H9 (cell line): Measurements from ENCODE around the gene SESN2. TPM values are rescaled to one million over a fixed set of nuclear protein-coding genes. Genes with fewer than 3 reads are reported as not detected.
A peak's percentile ranks its signal among the peaks of the same experiment; 100 is the strongest.

Source experiments
- DNase-seq: peaks from one replicate; pipeline ENCODE4 v3.0.0-alpha.2; 2017
- H2AFZ ChIP-seq: one replicate; pipeline ENCODE4 v1.6.1; 2013; ENCODE audit warnings: mild to moderate bottlenecking, low read length, control low read depth, moderate library complexity
- H2AK5ac ChIP-seq: 2 replicates; pipeline ENCODE4 v1.6.1; 2013; ENCODE audit warnings: low read length, control low read depth, mixed read lengths; ENCODE audit not compliant: insufficient read length
- H2BK120ac ChIP-seq: one replicate; pipeline ENCODE4 v1.6.1; 2013; ENCODE audit warnings: low read depth, mild to moderate bottlenecking, low read length, control low read depth, inconsistent platforms; ENCODE audit not compliant: poor library complexity, severe bottlenecking
- H2BK12ac ChIP-seq: 2 replicates; pipeline ENCODE4 v1.6.1; 2013; ENCODE audit warnings: low read length, control low read depth, mixed read lengths, low read depth; ENCODE audit not compliant: insufficient read length
- H2BK15ac ChIP-seq: 2 replicates; pipeline ENCODE4 v1.6.1; 2013; ENCODE audit warnings: low read depth, low read length, control low read depth
- H2BK20ac ChIP-seq: one replicate; pipeline ENCODE4 v1.6.1; 2013; ENCODE audit warnings: low read depth, mild to moderate bottlenecking, low read length, control low read depth, inconsistent platforms; ENCODE audit not compliant: poor library complexity, severe bottlenecking
- H2BK5ac ChIP-seq: 2 replicates; pipeline ENCODE4 v1.6.1; 2013; ENCODE audit warnings: low read length, control low read depth, mixed read lengths; ENCODE audit not compliant: insufficient read length
- H3K14ac ChIP-seq: 2 replicates; pipeline ENCODE4 v1.6.1; 2013; ENCODE audit warnings: low read length, control low read depth; ENCODE audit not compliant: insufficient read depth
- H3K18ac ChIP-seq: 2 replicates; pipeline ENCODE4 v1.6.1; 2013; ENCODE audit warnings: low read depth, mild to moderate bottlenecking, mixed read lengths, low read length, control low read depth; ENCODE audit not compliant: insufficient read length
- H3K23ac ChIP-seq: 2 replicates; pipeline ENCODE4 v1.6.1; 2013; ENCODE audit warnings: low read length, control low read depth, mixed read lengths, low read depth; ENCODE audit not compliant: insufficient read length
- H3K23me2 ChIP-seq: 2 replicates; pipeline ENCODE4 v1.6.1; 2013; ENCODE audit warnings: low read depth, mild to moderate bottlenecking, mixed read lengths, low read length, control low read depth; ENCODE audit not compliant: insufficient read length, poor library complexity, severe bottlenecking
- H3K27ac ChIP-seq: 2 replicates; pipeline ENCODE4 v1.5.1; 2013; ENCODE audit warnings: low read length, control low read depth, mixed read lengths, low read depth; ENCODE audit not compliant: insufficient read length
- H3K27me3 ChIP-seq: 2 replicates; pipeline ENCODE4 v1.6.1; 2013; ENCODE audit warnings: low read length, control low read depth, inconsistent platforms; ENCODE audit not compliant: insufficient read depth
- H3K4ac ChIP-seq: 2 replicates; pipeline ENCODE4 v1.6.1; 2013; ENCODE audit warnings: low read depth, mild to moderate bottlenecking, control low read depth, inconsistent platforms, low read length, moderate library complexity
- H3K4me1 ChIP-seq: 2 replicates; pipeline ENCODE4 v1.6.1; 2013; ENCODE audit warnings: low read length, control low read depth, inconsistent platforms; ENCODE audit not compliant: insufficient read depth
- H3K4me2 ChIP-seq: 2 replicates; pipeline ENCODE4 v1.6.1; 2013; ENCODE audit warnings: low read length, control low read depth, mixed read lengths; ENCODE audit not compliant: insufficient read length, insufficient read depth
- H3K56ac ChIP-seq: 2 replicates; pipeline ENCODE4 v1.6.1; 2013; ENCODE audit warnings: low read depth, mild to moderate bottlenecking, mixed read lengths, low read length, control low read depth; ENCODE audit not compliant: insufficient read length
- H3K79me1 ChIP-seq: 2 replicates; pipeline ENCODE4 v1.6.1; 2013; ENCODE audit warnings: low read depth, mild to moderate bottlenecking, moderate library complexity, low read length, control low read depth, inconsistent platforms; ENCODE audit not compliant: insufficient read depth, poor library complexity, severe bottlenecking
- H3K79me2 ChIP-seq: 2 replicates; pipeline ENCODE4 v1.6.1; 2013; ENCODE audit warnings: low read length, control low read depth, inconsistent platforms; ENCODE audit not compliant: insufficient read depth
- H3K9ac ChIP-seq: 2 replicates; pipeline ENCODE4 v1.6.1; 2013; ENCODE audit warnings: low read length, control low read depth, mixed read lengths; ENCODE audit not compliant: insufficient read length; ENCODE audit errors: extremely low read depth
- H3K9me3 ChIP-seq: one replicate; pipeline ENCODE4 v1.6.1; 2013; ENCODE audit warnings: low read depth, low read length, inconsistent platforms; ENCODE audit not compliant: control insufficient read depth
- H3T11ph ChIP-seq: one replicate; pipeline ENCODE4 v1.6.1; 2013; ENCODE audit warnings: mild to moderate bottlenecking, low read length, control low read depth, inconsistent platforms
- H4K20me1 ChIP-seq: one replicate; pipeline ENCODE4 v1.6.1; 2013; ENCODE audit not compliant: control insufficient read depth, insufficient read length, insufficient read depth
- H4K5ac ChIP-seq: 2 replicates; pipeline ENCODE4 v1.6.1; 2013; ENCODE audit warnings: low read depth, mild to moderate bottlenecking, mixed read lengths, low read length, control low read depth; ENCODE audit not compliant: insufficient read length
- H4K8ac ChIP-seq: replicated peaks from 2 replicates; pipeline ENCODE4 v1.6.1; 2013; ENCODE audit warnings: low read length, control low read depth, mixed read lengths, low read depth; ENCODE audit not compliant: insufficient read length
- H4K91ac ChIP-seq: 2 replicates; pipeline ENCODE4 v1.6.1; 2013; ENCODE audit warnings: low read depth, mild to moderate bottlenecking, moderate library complexity, mixed read lengths, low read length, control low read depth; ENCODE audit not compliant: insufficient read length
- H3K27ac Mint-ChIP-seq, 3 experiments: 2 replicates in 2 of 3; 3 replicates in 1 of 3; pipeline ENCODE4 v1.8.0; 2020 to 2021; ENCODE audit warnings: mixed read lengths in 3 of 3, mild to moderate bottlenecking in 1 of 3, moderate library complexity in 1 of 3
- H3K27me3 Mint-ChIP-seq: 2 replicates; pipeline ENCODE4 v1.8.0; 2021; ENCODE audit warnings: low read depth, mild to moderate bottlenecking, moderate library complexity, mixed read lengths
- H3K36me3 Mint-ChIP-seq, 3 experiments: 2 replicates in 2 of 3; 3 replicates in 1 of 3; pipeline ENCODE4 v1.8.0; 2020 to 2021; ENCODE audit warnings: low read depth in 3 of 3, mixed read lengths in 3 of 3; ENCODE audit not compliant: insufficient read depth in 1 of 3
- H3K4me1 Mint-ChIP-seq, 2 experiments: 2 replicates each; pipeline ENCODE4 v1.8.0; 2020; ENCODE audit warnings: mixed read lengths in 2 of 2
- H3K4me3 Mint-ChIP-seq, 2 experiments: 2 replicates in 1 of 2; 3 replicates in 1 of 2; pipeline ENCODE4 v1.8.0; 2020 to 2021; ENCODE audit warnings: mild to moderate bottlenecking in 2 of 2, mixed read lengths in 2 of 2, moderate library complexity in 1 of 2
- H3K9me3 Mint-ChIP-seq, 2 experiments: 2 replicates in 1 of 2; 3 replicates in 1 of 2; pipeline ENCODE4 v1.8.0; 2020; ENCODE audit warnings: mild to moderate bottlenecking in 2 of 2, mixed read lengths in 2 of 2, moderate library complexity in 1 of 2
- WGBS: extraction: QIAGEN DNeasy Blood & Tissue Kit; methylation state at CpG from one replicate; pipeline ENCODE4 v1.1.7; 2013; ENCODE audit warnings: missing lambda C conversion rate, low lambda C conversion rate, mixed read lengths; ENCODE audit not compliant: insufficient read length; ENCODE audit errors: extremely low coverage; 5-methylcytosine and 5-hydroxymethylcytosine counted together
- total RNA-seq: library from RNA; stranded (reverse); gene quantifications from 2 replicates; pipeline ENCODE4 v1.2.1, GENCODE V29; 2021
- TF ChIP-seq, protein P1 (sequence below): fragments of 200-600 bp; sonication (generic); conservative IDR thresholded peaks from 3 replicates; pipeline ENCODE4 v1.8.0; 2021; ENCODE audit warnings: antibody characterized with exemption, mild to moderate bottlenecking

SESN2 gene
- total RNA-seq, 1 experiment from 2014 or later = 24.6 TPM

DNA sequence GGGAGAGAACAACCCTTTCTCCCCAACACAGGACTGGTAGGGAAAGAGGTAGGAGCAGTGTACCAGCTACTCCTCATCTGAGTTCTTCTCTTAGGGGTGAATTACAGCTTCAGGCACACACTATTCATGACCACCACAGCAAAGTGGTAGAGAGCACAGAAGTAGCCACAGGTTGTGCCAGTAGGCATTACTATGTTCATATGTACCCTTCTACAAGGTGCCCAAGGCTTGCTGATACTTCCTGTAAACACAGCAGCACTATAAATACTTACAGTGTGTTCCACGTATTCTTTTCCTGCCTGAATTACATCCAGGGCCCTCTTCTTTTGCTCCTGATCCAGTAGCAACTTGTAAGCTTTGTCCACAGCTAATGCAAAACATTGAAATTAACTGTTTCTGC is 49.6 kb upstream of the SESN2 start:
- WGBS = no CpG with 5 or more reads among the region's 1 CpG

More for the DNA sequence above, 49.6 kb upstream of the SESN2 start:
- Histone ChIP-seq H3K14ac (no peak overlapping the region), H3K18ac (no peak overlapping the region), H2AFZ (no peak overlapping the region), H4K5ac (no peak overlapping the region), H3K79me1 (peaks cover 5% of the 10 kb centered on the region), H3K27ac (no peak overlapping the region), H3K23ac (no peak overlapping the region), H2BK12ac (no peak overlapping the region), H2AK5ac (no peak overlapping the region), H3K4me1 (no peaks in the 10 kb centered on the region), H2BK15ac (no peak overlapping the region), H3K79me2 (no peaks in the 10 kb centered on the region), H3K27me3 (no peaks in the 10 kb centered on the region), H2BK5ac (no peak overlapping the region), H3T11ph (no peak overlapping the region), H3K23me2 (no peaks in the 10 kb centered on the region), H4K8ac (no peak overlapping the region), H3K9ac (no peak overlapping the region), H4K20me1 (no peaks in the 10 kb centered on the region), H4K91ac (no peak overlapping the region), H2BK20ac (no peak overlapping the region), H3K4ac (no peak overlapping the region), H3K9me3 (no peaks in the 10 kb centered on the region), H2BK120ac (no peak overlapping the region), H3K4me2 (no peak overlapping the region), H3K56ac (no peak overlapping the region)
- Mint-ChIP-seq H3K4me1 (peaks cover 4 to 6% of the 10 kb centered on the region in 2 experiments), H3K9me3 (no peaks in the 10 kb centered on the region), H3K27ac (peak overlapping the region in 2 of 3 experiments; percentile 37 to 71; a peak in 2 of 7 replicates), H3K27me3 (no peaks in the 10 kb centered on the region), H3K4me3 (no peak overlapping the region), H3K36me3 (peaks cover 15 to 59% (median 35%) of the 10 kb centered on the region in 3 experiments; a peak in 6 of 7 replicates)
- TF ChIP-seq, protein P1, sequence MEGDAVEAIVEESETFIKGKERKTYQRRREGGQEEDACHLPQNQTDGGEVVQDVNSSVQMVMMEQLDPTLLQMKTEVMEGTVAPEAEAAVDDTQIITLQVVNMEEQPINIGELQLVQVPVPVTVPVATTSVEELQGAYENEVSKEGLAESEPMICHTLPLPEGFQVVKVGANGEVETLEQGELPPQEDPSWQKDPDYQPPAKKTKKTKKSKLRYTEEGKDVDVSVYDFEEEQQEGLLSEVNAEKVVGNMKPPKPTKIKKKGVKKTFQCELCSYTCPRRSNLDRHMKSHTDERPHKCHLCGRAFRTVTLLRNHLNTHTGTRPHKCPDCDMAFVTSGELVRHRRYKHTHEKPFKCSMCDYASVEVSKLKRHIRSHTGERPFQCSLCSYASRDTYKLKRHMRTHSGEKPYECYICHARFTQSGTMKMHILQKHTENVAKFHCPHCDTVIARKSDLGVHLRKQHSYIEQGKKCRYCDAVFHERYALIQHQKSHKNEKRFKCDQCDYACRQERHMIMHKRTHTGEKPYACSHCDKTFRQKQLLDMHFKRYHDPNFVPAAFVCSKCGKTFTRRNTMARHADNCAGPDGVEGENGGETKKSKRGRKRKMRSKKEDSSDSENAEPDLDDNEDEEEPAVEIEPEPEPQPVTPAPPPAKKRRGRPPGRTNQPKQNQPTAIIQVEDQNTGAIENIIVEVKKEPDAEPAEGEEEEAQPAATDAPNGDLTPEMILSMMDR = no peak
- DNase-seq = no peak
